ENCODE measurements around the gene MERTK. TPM values are rescaled to one million over a fixed set of nuclear protein-coding genes. Genes with fewer than 3 reads are reported as not detected.
"Not testable (repeated sequence)": the region's sequence is repeated elsewhere in the genome, so short reads cannot be mapped to it uniquely, and the experiment has no call there.

The MERTK gene
- total RNA-seq: 10 to 100 TPM; 13.2 to 47.4 (median 32.3) TPM

DNA sequence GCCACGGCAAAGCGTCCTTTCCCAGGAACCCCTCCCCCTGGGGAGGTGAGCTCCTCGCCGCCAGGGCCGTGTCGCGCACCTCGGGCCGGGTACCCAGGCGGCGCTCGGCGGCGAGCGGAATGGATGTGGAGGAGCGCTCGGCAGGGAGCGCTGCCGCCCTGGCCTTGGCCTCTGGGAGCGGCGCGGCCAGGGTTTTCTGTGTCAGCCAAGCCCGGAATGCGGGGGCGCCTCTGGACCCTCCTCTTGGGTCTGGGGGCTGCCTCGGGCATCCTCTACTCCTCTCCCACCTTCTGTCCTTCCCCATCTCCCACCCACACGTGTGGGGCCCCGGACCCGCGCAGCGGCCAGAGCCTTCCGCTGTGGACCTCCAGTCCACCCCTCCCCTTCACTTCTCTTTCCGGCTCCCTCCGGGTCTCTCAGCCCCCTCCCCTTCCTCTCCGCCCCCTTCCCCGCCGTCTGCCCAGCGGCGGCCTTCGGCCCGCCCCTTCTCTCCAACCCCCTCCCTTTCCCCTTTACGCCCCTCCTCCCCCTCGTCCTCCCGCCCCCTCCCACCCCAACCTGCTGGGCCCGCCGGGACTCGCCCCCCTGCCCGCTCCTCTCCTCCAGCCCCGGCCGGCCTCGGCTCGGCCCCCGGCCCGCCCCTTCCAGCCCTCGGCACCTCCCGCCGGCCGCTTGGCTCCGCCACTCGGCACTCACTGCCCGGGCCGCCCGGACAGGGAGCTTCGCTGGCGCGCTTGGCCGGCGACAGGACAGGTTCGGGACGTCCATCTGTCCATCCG, at the start of gene MERTK:
TSS of gene MERTK (plus strand) at position 684 of the 779 bp plus-strand sequence. CDS start 129 bp downstream, outside the sequence.
- H3K4me3 ChIP-seq: peak within 1 kb of the TSS; percentile 59 to 97
- H3K9me3 ChIP-seq: no peaks in the 10 kb centered on the region
- WGBS, 2 donors (ENCODE audit: low coverage in 1 of 2): 0% methylated on average over 1 to 21 of the region's 71 CpGs
- H3K27me3 ChIP-seq: no peaks in the 10 kb centered on the region
- H3K4me1 ChIP-seq: peaks cover 0 to 52% (median 7%) of the 10 kb centered on the region in 3 donors
- TF ChIP-seq EP300 (IDR thresholded peaks at IDR 0.05) (no peak), POLR2AphosphoS5 (IDR thresholded peaks at IDR 0.05) (peak; percentile 84), POLR2A (IDR thresholded peaks at IDR 0.05) (peak; percentile 79 to 88)
- TF ChIP-seq, protein P1, sequence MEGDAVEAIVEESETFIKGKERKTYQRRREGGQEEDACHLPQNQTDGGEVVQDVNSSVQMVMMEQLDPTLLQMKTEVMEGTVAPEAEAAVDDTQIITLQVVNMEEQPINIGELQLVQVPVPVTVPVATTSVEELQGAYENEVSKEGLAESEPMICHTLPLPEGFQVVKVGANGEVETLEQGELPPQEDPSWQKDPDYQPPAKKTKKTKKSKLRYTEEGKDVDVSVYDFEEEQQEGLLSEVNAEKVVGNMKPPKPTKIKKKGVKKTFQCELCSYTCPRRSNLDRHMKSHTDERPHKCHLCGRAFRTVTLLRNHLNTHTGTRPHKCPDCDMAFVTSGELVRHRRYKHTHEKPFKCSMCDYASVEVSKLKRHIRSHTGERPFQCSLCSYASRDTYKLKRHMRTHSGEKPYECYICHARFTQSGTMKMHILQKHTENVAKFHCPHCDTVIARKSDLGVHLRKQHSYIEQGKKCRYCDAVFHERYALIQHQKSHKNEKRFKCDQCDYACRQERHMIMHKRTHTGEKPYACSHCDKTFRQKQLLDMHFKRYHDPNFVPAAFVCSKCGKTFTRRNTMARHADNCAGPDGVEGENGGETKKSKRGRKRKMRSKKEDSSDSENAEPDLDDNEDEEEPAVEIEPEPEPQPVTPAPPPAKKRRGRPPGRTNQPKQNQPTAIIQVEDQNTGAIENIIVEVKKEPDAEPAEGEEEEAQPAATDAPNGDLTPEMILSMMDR (IDR thresholded peaks at IDR 0.05): peak; percentile 40 to 88 (median 63)
- peak within 1 kb of the TSS; percentile 63 to 91 (median 87) for H3K27ac ChIP-seq
- peak; percentile 93 for ATAC-seq
- no peaks in the 10 kb centered on the region for H3K36me3 ChIP-seq

DNA sequence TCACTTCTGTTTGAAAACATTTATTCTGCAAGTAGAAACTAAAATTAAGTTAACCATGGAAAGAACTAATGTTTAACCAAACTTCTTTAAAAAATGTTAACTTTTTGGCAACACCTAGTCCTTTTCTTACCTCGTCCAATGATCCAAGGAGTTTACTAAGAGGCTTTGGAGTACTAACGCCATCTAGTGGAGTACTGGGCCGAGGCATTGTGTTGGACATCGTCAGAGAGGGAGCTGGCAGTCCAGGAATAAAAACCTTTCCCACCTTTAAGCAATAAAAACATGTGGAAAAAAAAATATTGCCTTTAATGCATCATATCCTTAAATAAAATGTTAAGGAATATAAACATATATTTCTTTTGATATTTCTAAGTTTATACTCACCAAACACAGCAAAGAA, 47.8 kb upstream of the MERTK start:
- TF ChIP-seq, protein P1 (IDR thresholded peaks at IDR 0.05): peak in 2 of 4 experiments; percentile 17 to 33
- ATAC-seq: not testable (repeated sequence)

DNA sequence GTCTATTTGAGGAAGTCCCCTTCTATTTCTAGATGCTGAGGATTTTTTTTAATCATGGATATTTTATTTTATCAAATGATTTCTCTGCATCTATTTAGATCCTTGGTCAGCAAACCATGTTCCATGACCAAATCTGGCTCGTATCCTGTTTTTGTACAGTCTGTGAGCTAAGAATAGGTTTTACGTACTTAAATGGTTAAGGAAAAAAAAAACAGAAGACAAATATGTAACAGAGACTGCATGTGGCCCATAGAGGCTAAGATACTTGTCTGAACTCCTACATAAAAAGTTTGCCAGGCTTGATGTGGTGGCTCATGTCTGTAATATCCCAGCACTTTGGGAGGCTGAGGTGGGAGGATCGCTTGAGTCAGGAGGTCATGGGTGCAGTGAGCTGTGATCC, 45.9 kb upstream of the MERTK start:
- peaks cover 0 to 42% of the 10 kb centered on the region in 2 donors for H3K36me3 ChIP-seq
- not testable (repeated sequence) for H3K27ac ChIP-seq, H3K9me3 ChIP-seq, H3K4me1 ChIP-seq, H3K4me3 ChIP-seq, ATAC-seq, H3K27me3 ChIP-seq
- 49% methylated on average over 3 of the region's 3 CpGs; no CpG with 5 or more reads in 1 of the 2 donors for WGBS, 2 donors (ENCODE audit: low coverage in 1 of 2)

More for the DNA sequence above, 47.8 kb upstream of the MERTK start:
- H3K4me3 ChIP-seq, H3K9me3 ChIP-seq, H3K4me1 ChIP-seq, H3K27me3 ChIP-seq, H3K27ac ChIP-seq: not testable (repeated sequence)
- peaks cover 0 to 39% of the 10 kb centered on the region in 2 donors for H3K36me3 ChIP-seq
- 5 to 24% methylated on average over 3 of the region's 4 CpGs for WGBS, 2 donors (ENCODE audit: low coverage in 1 of 2)

DNA sequence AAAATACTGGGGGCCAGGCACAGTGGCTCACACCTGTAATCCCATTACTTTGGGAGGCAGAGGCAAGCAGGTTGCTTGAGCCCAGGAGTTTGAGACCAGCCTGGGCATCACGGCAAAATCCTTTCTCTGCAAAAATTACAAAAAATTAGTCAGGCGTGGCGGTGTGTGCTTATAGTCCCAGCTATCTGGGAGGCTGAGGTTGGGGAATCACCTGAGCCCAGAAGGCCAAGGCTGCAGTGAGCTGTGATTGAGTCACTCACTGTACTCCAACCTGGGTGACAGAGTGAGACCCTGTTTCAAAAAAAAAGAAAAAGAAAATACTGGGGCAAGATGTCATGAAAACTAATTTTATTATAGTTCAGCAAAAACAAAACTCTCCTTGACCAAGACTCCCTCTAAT, 38.4 kb upstream of the MERTK start:
- H3K9me3 ChIP-seq, H3K4me3 ChIP-seq, H3K27ac ChIP-seq, ATAC-seq, H3K27me3 ChIP-seq, H3K4me1 ChIP-seq: not testable (repeated sequence)
- peaks cover 0 to 41% of the 10 kb centered on the region in 2 donors for H3K36me3 ChIP-seq
- no CpG with 5 or more reads among the region's 3 CpGs for WGBS, 2 donors (ENCODE audit: low coverage in 1 of 2)

DNA sequence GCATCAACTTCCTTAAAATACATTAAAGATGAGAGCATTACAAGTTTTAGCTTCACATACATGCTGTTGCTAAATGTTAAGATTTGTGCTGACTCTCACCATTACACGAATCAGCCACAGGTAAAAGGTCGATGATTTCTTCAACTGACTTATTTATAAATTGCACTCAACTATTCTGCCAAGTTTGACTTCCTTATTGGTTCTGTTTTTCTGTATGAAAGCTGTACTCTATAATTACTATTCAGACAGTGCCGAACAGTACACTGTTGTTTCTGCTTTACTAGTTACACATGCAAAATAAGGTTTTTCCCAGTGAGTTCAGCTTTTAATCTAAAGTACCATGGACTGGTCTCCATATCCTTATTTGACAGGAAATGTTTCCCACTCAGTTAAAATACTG, 33.3 kb upstream of the MERTK start:
- not testable (repeated sequence) for H3K9me3 ChIP-seq, H3K4me3 ChIP-seq, ATAC-seq, H3K27me3 ChIP-seq, H3K27ac ChIP-seq, H3K4me1 ChIP-seq
- H3K36me3 ChIP-seq: peaks cover 0 to 52% of the 10 kb centered on the region in 2 donors
- WGBS, 2 donors (ENCODE audit: low coverage in 1 of 2): 0 to 43% methylated on average over 1 of the region's 3 CpGs

DNA sequence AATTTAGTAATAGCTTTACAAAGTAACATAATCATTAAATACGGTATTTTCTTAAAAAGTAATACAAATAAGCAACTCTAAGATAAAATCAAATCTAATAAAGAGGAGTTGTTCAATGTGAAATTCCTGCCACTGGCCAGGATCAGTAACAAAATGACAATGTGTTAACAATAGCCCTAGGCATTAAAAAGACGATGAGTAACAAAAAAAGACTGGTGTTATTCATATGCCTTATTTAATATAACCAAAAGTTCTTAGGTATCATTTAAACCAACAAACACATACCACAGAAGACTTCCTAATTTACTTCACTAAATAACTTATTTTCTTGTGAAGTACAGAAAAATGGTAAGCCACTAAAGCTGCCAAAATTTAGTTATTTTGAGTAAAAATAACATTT, 25.6 kb upstream of the MERTK start:
- not testable (repeated sequence) for H3K27me3 ChIP-seq, H3K27ac ChIP-seq, ATAC-seq, H3K4me1 ChIP-seq, H3K4me3 ChIP-seq, H3K9me3 ChIP-seq
- 80 to 95% methylated on average over 1 to 2 of the region's 2 CpGs for WGBS, 2 donors (ENCODE audit: low coverage in 1 of 2)
- peaks cover 0 to 53% of the 10 kb centered on the region in 2 donors for H3K36me3 ChIP-seq

Data from gastroesophageal sphincter (tissue), 4 donors.